Stimulated activated CD8-positive, alpha-beta memory T cell treated with anti-CD3 and anti-CD28 coated beads, Interleukin-12 subunit alpha, Interleukin-12 subunit beta, amount 100 ng/mL, for 4 hours (primary cell): ENCODE results near the gene UBR4.

Experiments
- DNase-seq: peaks from one replicate; pipeline ENCODE4 v3.0.0-alpha.2; 2020; ENCODE audit warnings: low read depth

The UBR4 gene

GRCh38 chr1:19072285-19072981, 137.6 kb downstream of the UBR4 start:
- DNase-seq: no peak

- DNase-seq: no peak
Observed at GRCh38 chr1:19071674-19072281, 138.3 kb downstream of the UBR4 start.

- no peak for DNase-seq
Observed at GRCh38 chr1:19070891-19071621, 139.0 kb downstream of the UBR4 start.

GRCh38 chr1:19070197-19070651, 139.8 kb downstream of the UBR4 start:
- no peak for DNase-seq

DNA sequence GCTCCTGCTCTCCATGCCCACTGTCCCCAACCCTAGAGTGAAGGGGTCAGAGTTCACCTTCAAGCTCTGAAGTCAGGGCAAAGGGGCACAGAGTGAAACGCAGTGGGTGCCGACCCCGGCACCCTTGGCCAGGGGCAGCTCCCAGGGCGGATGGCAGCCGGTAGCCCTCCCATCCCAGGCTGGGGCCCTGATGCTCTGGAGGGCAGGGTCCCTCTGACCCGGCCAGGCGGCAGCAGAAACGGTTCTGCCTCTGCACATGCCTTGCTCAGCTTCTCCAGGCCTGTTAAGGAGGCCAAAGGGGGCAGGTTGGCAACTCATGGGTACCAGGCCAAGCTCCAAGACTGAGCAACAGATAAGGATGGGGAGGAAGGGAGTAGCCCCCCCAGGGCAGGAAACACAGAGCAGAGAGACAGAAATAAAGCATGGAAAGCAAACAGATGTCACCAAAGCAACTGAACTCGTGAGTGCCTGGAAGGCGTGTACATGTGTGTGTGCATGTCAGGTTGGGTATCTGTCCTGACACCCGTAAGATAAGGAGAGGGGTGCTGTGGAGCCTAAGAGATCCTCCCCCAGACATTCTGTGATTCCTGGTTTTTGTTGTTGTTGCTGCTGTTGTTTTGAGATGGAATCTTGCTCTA, 141.3 kb downstream of the UBR4 start:
- DNase-seq: no peak

DNA sequence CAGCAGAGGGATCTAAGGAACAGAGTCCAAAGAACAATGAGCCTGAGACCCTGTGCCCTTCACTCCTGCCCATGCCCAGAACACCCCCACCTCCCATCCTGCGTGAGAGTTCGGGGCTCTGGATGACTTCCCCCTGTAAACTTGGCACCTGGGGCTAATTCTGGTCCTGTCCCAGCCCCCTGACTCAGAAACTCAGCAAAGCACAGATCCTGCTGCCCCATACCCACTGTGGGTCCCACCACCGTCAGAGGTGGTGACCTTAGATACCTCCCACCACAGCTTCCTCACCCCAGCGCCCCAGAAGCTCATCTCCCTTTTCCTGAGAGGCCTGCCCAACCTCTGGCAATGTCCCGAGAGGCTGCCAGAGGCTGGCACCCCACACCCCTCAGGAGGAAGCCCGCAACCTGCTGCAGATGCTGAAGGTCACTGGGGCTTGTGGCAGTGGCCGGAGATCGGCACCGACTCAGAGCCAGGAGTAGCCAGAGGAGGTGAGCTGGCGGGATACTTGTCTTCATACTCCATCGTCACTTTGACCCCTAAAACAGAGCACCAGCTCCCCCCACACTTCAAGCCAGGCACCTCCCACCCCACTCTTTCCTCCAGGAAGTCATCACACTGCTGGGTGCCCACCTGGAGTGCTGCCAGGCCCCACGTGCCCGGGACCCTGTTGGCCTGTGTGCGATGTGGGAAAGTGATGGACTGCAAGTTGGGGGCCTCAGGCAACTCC, 142.0 kb downstream of the UBR4 start:
- no peak for DNase-seq

DNA sequence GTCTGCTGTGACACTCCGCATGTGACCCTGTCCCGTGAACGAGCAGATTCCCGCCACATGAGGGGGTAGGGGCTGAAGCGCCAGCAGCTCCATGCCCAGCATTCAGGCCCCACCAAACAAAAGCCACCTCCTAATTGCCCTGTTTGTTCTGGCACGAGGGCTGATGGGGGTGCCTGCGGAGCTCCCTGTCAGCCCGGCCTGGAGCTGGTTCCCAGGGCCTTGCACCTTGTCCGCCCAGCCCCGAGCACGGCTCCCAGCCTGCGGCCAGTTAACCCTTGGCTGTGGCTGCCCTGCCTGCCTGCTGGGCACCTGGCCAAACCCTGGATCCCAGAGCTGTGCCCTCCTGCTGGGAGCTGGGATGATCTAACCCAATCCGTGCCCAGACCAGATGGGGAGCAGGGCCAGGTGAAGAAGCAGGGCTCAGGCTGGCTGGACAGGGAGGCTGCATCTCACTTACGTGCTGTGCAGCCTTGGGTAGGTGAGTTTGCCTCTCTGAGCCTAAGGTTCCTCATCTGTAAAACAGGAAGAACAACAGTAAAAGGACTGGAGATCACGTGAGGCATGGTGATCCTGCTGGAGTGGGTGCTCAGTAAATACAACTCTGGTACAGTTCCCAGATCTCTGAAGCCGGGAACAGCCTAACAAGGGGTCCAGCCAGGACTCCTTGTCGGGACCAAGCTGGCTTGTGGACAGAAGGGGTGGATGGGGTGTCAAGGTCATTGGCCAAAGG, 142.7 kb downstream of the UBR4 start:
- DNase-seq: no peak

DNA sequence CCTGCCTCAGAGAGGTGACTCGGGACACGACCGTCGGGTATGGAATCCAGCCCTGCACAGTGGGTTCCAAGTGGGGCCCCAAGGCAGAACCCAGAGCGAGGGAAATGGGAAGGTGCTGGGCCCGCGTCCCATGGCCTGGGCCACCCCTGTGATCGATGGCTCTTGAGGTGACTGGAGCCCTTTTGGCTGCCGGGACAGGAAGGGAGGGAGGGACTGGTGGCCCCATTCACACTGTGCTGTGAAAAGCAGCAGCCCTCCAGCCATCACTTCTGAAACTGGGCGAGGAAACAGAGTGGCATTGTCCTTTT, 143.2 kb downstream of the UBR4 start:
- no peak for DNase-seq

- no peak for DNase-seq
Observed at GRCh38 chr1:19066248-19066873, 143.7 kb downstream of the UBR4 start.

GRCh38 chr1:19065526-19066247, 144.4 kb downstream of the UBR4 start:
- no peak for DNase-seq

DNA sequence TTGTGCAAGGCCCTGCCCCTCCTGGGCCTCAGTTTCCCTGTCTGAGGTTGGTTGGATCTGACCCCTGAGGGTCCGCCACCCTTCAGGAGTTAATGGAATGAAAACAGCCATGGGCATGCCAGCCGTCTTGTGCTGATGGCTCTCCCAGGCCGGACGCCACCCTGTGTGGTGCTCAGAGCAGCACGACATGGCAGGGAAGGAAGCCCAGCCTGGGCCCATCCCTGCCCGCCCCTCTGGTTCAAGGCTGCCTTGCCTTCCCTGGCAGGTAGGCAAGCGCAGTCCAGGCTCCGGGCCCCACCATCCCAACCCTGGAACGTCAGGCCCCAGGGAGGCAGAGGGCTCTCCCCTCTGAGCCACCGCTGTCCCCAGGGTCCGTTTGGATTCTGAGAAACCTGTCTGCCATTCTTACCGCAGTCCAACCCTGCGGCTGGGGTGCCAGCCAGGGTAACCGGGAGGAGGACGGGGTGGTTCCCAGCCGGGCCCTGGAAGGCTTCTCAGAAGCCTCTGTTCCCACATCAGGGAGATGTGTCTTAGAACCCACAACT, 145.1 kb downstream of the UBR4 start:
- DNase-seq: no peak

DNA sequence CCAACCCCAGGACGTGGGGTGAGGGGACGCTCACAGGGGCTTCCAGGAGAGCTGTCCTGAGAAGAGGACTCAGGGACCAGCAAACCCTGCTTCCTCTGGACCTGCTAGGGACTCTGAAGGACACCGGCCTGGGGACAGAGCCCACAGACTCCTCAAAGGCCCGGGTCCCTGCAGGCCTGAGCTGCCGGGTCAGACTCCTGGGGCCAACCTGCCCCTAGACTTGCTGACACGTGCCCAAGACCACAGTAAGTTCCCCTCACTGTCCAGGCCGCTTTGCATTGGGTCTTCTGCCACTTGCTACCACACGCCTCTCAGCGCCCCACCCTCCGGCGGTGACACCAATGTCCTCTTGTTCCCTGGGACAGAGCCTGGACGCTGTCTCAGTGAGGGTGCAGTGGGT, 146.9 kb downstream of the UBR4 start:
- DNase-seq: no peak

DNA sequence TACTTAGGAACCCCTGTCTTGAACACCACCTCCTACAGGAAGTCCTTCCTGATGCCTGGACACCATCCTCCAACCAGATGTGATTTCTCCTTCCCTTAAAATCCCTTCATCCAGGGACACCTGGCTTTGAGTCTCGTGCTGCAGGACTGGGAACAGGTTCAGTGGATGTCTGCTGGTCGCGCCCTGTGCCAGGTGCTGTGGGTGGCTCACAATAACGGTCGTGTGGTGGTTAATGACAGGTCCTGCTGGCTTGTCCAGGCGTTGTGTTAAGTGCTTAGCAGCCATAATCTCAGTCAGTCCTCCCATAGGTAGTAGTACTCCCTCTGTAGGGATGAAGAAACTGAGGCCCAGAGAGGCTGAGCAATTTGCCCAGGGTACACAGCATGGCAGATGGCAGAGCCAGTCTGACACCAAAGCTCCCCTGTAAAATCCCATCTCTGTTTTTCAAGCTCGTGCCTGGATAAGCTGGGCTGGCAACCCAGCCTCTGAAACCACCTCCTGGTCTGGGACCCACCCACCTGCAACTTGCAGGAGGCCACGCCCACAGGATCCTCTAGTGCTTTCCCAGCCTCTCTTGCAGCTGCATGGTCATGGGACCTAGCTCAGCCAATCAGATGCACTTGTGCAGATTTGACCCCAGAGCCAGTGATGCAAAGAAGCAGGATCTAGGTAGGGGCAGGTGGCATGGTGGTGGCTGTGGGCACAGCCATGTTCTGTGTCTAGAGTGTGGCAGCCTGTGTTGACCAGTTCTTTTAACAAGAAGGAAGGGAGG, 147.6 kb downstream of the UBR4 start:
- DNase-seq: no peak

DNA sequence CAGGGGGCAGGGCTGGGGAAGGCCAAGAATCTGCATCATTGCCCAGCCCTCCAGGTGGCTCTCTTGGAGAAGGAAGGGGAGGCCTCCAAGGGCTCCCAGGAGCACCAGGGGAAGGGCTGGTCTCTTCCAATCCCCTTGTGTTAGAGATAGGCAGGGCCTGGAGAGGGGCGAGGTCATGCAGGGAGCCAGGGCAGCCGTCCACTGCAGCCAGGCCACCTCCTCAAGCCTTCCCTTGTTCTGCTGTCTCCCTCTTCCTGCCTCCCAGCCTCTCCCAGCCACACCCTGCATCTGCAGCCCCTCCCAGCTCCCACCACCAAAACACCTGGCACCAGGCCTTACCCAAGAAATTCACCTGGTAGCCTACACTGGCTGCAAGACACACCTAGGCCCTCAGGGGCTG, 148.3 kb downstream of the UBR4 start:
- DNase-seq: no peak

DNA sequence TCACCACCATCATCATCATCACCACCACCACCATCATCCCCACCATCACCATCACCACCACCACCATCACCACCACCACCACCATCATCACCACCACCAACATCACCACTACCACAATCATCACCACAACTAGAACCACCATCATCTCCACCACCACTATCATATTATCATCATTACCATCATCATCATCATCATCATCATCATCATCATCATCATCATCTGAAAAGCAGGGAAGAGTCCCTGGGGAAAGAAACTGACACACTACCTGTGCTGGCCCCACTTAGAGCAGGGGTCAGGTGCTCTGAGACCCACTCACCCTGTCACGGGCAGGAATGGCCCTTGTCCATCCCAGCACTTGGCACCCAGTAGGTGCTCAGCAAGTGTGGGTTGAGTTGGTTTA, 148.7 kb downstream of the UBR4 start:
- DNase-seq: no peak

DNA sequence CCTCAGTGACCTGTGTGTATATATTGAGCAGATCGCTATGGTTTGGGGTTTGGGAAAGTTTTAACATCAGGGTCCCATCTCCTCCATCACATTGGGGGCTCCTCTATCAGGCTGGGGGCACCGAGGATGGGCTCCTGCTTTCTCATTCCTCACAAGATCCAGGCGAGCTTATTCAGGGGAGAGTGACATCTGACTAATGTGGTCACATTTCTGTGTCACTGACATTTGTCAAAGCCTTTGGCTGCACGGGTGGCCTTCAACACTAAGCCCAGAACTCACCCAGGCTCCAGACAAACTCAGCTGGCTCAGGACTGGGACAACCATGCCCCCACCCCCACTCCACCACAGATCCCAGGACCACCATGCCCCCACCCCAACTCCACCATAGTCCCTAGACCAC, 150.3 kb downstream of the UBR4 start:
- DNase-seq: no peak

- DNase-seq: no peak
Observed at GRCh38 chr1:19058476-19058797, 151.6 kb downstream of the UBR4 start.

GRCh38 chr1:19057784-19058475, 152.1 kb downstream of the UBR4 start:
- no peak for DNase-seq
